Large intestine (tissue), 3 donors: ENCODE measurements around the gene RETREG1. TPM values are rescaled to one million over a fixed set of nuclear protein-coding genes. Genes with fewer than 3 reads are reported as not detected.
"Not testable (repeated sequence)": the region's sequence is repeated elsewhere in the genome, so short reads cannot be mapped to it uniquely, and the experiment has no call there.

Experiments
- DNase-seq, 2 donors: peaks; one replicate each; pipeline versions ENCODE4 v3.0.0 to v3.0.0-alpha.2; 2013
- H3K27ac ChIP-seq: one replicate; pipeline ENCODE4 v1.5.1; 2013; ENCODE audit warnings: low read length
- H3K27me3 ChIP-seq: 2 replicates; pipeline ENCODE4 v1.6.1; 2013; ENCODE audit warnings: low read length; ENCODE audit not compliant: control insufficient read depth, insufficient read depth
- H3K36me3 ChIP-seq: 2 replicates; pipeline ENCODE4 v1.6.1; 2013; ENCODE audit warnings: low read length; ENCODE audit not compliant: control insufficient read depth, insufficient read depth
- H3K4me1 ChIP-seq: one replicate; pipeline ENCODE4 v1.6.1; 2013; ENCODE audit warnings: low read length; ENCODE audit not compliant: control insufficient read depth, insufficient read depth
- H3K4me3 ChIP-seq: one replicate; pipeline ENCODE4 v1.5.1; 2013; ENCODE audit warnings: low read length
- H3K9me3 ChIP-seq: one replicate; pipeline ENCODE4 v1.6.1; 2013; ENCODE audit warnings: mild to moderate bottlenecking, low read depth, low read length, moderate library complexity; ENCODE audit not compliant: control insufficient read depth
- WGBS: methylation state at CpG from one replicate; pipeline ENCODE4 v1.1.5; 2013; ENCODE audit warnings: low lambda C conversion rate; ENCODE audit not compliant: insufficient coverage; 5-methylcytosine and 5-hydroxymethylcytosine counted together
- polyA plus RNA-seq: library from polyadenylated mRNA; unstranded; fragments of 120-200 nt; gene quantifications from one replicate; pipeline ENCODE4 v1.2.1, GENCODE V29; 2013

Gene RETREG1
- polyA plus RNA-seq, 1 donor, result 27.0 TPM

GRCh38 chr5:16656561-16657191 lies 39.9 kb upstream of the RETREG1 start:
- Histone ChIP-seq H3K9me3 (no peaks in the 10 kb centered on the region), H3K27me3 (no peaks in the 10 kb centered on the region), H3K36me3 (no peaks in the 10 kb centered on the region), H3K27ac (no peak overlapping the region), H3K4me1 (no peaks in the 10 kb centered on the region), H3K4me3 (no peak overlapping the region)
- 100% methylated on average over 1 of the region's 2 CpGs for WGBS
- no peak for DNase-seq

GRCh38 chr5:16654647-16655334 lies 38.0 kb upstream of the RETREG1 start:
- H3K27ac ChIP-seq, result no peak overlapping the region
- WGBS, result no CpG with 5 or more reads among the region's 6 CpGs
- H3K36me3 ChIP-seq, result no peaks in the 10 kb centered on the region
- H3K4me1 ChIP-seq, result no peaks in the 10 kb centered on the region
- no peaks in the 10 kb centered on the region for H3K9me3 ChIP-seq
- H3K27me3 ChIP-seq, result no peaks in the 10 kb centered on the region
- no peak for DNase-seq
- no peak overlapping the region for H3K4me3 ChIP-seq

GRCh38 chr5:16648739-16649138 lies 31.9 kb upstream of the RETREG1 start:
- WGBS, result no CpG with 5 or more reads among the region's 8 CpGs
- H3K27me3 ChIP-seq, H3K36me3 ChIP-seq, H3K9me3 ChIP-seq, DNase-seq, H3K4me1 ChIP-seq, H3K27ac ChIP-seq, H3K4me3 ChIP-seq: not testable (repeated sequence)

GRCh38 chr5:16644301-16644889 lies 27.6 kb upstream of the RETREG1 start:
- no peak overlapping the region for H3K4me3 ChIP-seq
- no peaks in the 10 kb centered on the region for H3K36me3 ChIP-seq
- H3K9me3 ChIP-seq, result no peaks in the 10 kb centered on the region
- H3K4me1 ChIP-seq, result no peaks in the 10 kb centered on the region
- H3K27me3 ChIP-seq, result peaks cover 2% of the 10 kb centered on the region
- DNase-seq, result no peak
- H3K27ac ChIP-seq, result no peak overlapping the region
- 95% methylated on average over 4 of the region's 11 CpGs for WGBS

- H3K4me1 ChIP-seq, result no peaks in the 10 kb centered on the region
- H3K4me3 ChIP-seq, result no peak overlapping the region
- H3K36me3 ChIP-seq, result no peaks in the 10 kb centered on the region
- no CpG with 5 or more reads among the region's 2 CpGs for WGBS
- H3K27ac ChIP-seq, result no peak overlapping the region
- no peak for DNase-seq
- no peaks in the 10 kb centered on the region for H3K9me3 ChIP-seq
- peaks cover 2% of the 10 kb centered on the region for H3K27me3 ChIP-seq
Measured at GRCh38 chr5:16642867-16643266, 26.1 kb upstream of the RETREG1 start.

- Histone ChIP-seq H3K27me3 (peaks cover 1% of the 10 kb centered on the region), H3K4me3 (no peak overlapping the region), H3K36me3 (no peaks in the 10 kb centered on the region), H3K27ac (no peak overlapping the region), H3K4me1 (no peaks in the 10 kb centered on the region), H3K9me3 (no peaks in the 10 kb centered on the region)
- no peak for DNase-seq
- no CpG with 5 or more reads among the region's 4 CpGs for WGBS
Measured at GRCh38 chr5:16639206-16639605, 22.4 kb upstream of the RETREG1 start.

GRCh38 chr5:16628376-16628775 lies 11.6 kb upstream of the RETREG1 start:
- WGBS, result no CpG with 5 or more reads among the region's 3 CpGs
- H3K27me3 ChIP-seq, result peaks cover 2% of the 10 kb centered on the region

GRCh38 chr5:16626696-16627264 lies 10.0 kb upstream of the RETREG1 start:
- no peaks in the 10 kb centered on the region for H3K9me3 ChIP-seq
- peaks cover 2% of the 10 kb centered on the region for H3K27me3 ChIP-seq
- no peak overlapping the region for H3K27ac ChIP-seq
- DNase-seq, result peak in 1 of 2 donors; percentile 29
- H3K36me3 ChIP-seq, result no peaks in the 10 kb centered on the region
- H3K4me1 ChIP-seq, result no peaks in the 10 kb centered on the region
- WGBS, result no CpG with 5 or more reads among the region's 5 CpGs
- H3K4me3 ChIP-seq, result no peak overlapping the region

More at GRCh38 chr5:16628376-16628775, 11.6 kb upstream of the RETREG1 start:
- no peak overlapping the region for H3K27ac ChIP-seq
- H3K4me3 ChIP-seq, result no peak overlapping the region
- no peaks in the 10 kb centered on the region for H3K36me3 ChIP-seq
- no peaks in the 10 kb centered on the region for H3K9me3 ChIP-seq
- H3K4me1 ChIP-seq, result no peaks in the 10 kb centered on the region
- no peak for DNase-seq

- Histone ChIP-seq H3K4me1 (no peaks in the 10 kb centered on the region), H3K27ac (no peak overlapping the region), H3K9me3 (no peaks in the 10 kb centered on the region), H3K36me3 (no peaks in the 10 kb centered on the region), H3K4me3 (no peak overlapping the region), H3K27me3 (peaks cover 2% of the 10 kb centered on the region)
- no peak for DNase-seq
- WGBS, result 60% methylated on average over 2 of the region's 3 CpGs
Measured at GRCh38 chr5:16625096-16625495, 8.3 kb upstream of the RETREG1 start.

GRCh38 chr5:16619136-16619535 lies 2.3 kb upstream of the RETREG1 start:
- Histone ChIP-seq H3K36me3 (no peaks in the 10 kb centered on the region), H3K9me3 (no peaks in the 10 kb centered on the region), H3K4me3 (no peak overlapping the region), H3K4me1 (peaks cover 3% of the 10 kb centered on the region), H3K27ac (no peak overlapping the region), H3K27me3 (no peaks in the 10 kb centered on the region)
- WGBS, result 80% methylated on average over 1 of the region's 2 CpGs
- DNase-seq, result peak in 1 of 2 donors; percentile 12
